Rectal smooth muscle tissue (tissue), 1 donor: ENCODE measurements around the gene UNC5B.

Source experiments
- H3K27ac ChIP-seq: one replicate; pipeline ENCODE4 v1.7.0; 2013; ENCODE audit warnings: low read depth, low read length, inconsistent platforms
- H3K27me3 ChIP-seq: one replicate; pipeline ENCODE4 v1.7.0; 2013; ENCODE audit warnings: low read length; ENCODE audit not compliant: control insufficient read depth, insufficient read depth
- H3K36me3 ChIP-seq: one replicate; pipeline ENCODE4 v1.7.0; 2013; ENCODE audit warnings: low read length; ENCODE audit not compliant: control insufficient read depth, insufficient read depth
- H3K4me1 ChIP-seq: one replicate; pipeline ENCODE4 v1.7.0; 2013; ENCODE audit warnings: low read length; ENCODE audit not compliant: control insufficient read depth, insufficient read depth
- H3K4me3 ChIP-seq: one replicate; pipeline ENCODE4 v1.7.0; 2013; ENCODE audit warnings: low read length
- H3K9ac ChIP-seq: one replicate; pipeline ENCODE4 v1.7.0; 2013; ENCODE audit warnings: low read length

Gene UNC5B

GRCh38 chr10:71191551-71192076, 20.8 kb upstream of the UNC5B start:
- no peaks in the 10 kb centered on the region for H3K27me3 ChIP-seq
- H3K4me1 ChIP-seq = no peaks in the 10 kb centered on the region
- H3K4me3 ChIP-seq = no peak overlapping the region
- H3K36me3 ChIP-seq = no peaks in the 10 kb centered on the region
- no peak overlapping the region for H3K9ac ChIP-seq
- no peak overlapping the region for H3K27ac ChIP-seq

GRCh38 chr10:71193516-71193915, 18.9 kb upstream of the UNC5B start:
- Histone ChIP-seq H3K27ac (no peak overlapping the region), H3K4me1 (no peaks in the 10 kb centered on the region), H3K36me3 (no peaks in the 10 kb centered on the region), H3K4me3 (no peak overlapping the region), H3K27me3 (no peaks in the 10 kb centered on the region), H3K9ac (no peak overlapping the region)

GRCh38 chr10:71197955-71198354, 14.4 kb upstream of the UNC5B start:
- Histone ChIP-seq H3K27me3 (no peaks in the 10 kb centered on the region), H3K4me1 (no peaks in the 10 kb centered on the region), H3K4me3 (no peak overlapping the region)

GRCh38 chr10:71201849-71202248, 10.5 kb upstream of the UNC5B start:
- no peaks in the 10 kb centered on the region for H3K4me1 ChIP-seq
- peaks cover 2% of the 10 kb centered on the region for H3K27me3 ChIP-seq
- no peak overlapping the region for H3K4me3 ChIP-seq
- no peaks in the 10 kb centered on the region for H3K36me3 ChIP-seq
- H3K27ac ChIP-seq = no peak overlapping the region
- no peak overlapping the region for H3K9ac ChIP-seq

More at GRCh38 chr10:71197955-71198354, 14.4 kb upstream of the UNC5B start:
- H3K27ac ChIP-seq = no peak overlapping the region
- no peaks in the 10 kb centered on the region for H3K36me3 ChIP-seq
- H3K9ac ChIP-seq = no peak overlapping the region

GRCh38 chr10:71202314-71202713, 10.1 kb upstream of the UNC5B start:
- no peaks in the 10 kb centered on the region for H3K4me1 ChIP-seq
- no peak overlapping the region for H3K4me3 ChIP-seq
- H3K36me3 ChIP-seq = no peaks in the 10 kb centered on the region
- H3K27ac ChIP-seq = no peak overlapping the region
- H3K27me3 ChIP-seq = peaks cover 2% of the 10 kb centered on the region
- H3K9ac ChIP-seq = no peak overlapping the region

GRCh38 chr10:71203124-71203523, 9.2 kb upstream of the UNC5B start:
- H3K9ac ChIP-seq = no peak overlapping the region

GRCh38 chr10:71203716-71204115, 8.7 kb upstream of the UNC5B start:
- Histone ChIP-seq H3K9ac (no peak overlapping the region), H3K27me3 (peaks cover 2% of the 10 kb centered on the region), H3K4me3 (no peak overlapping the region), H3K4me1 (no peaks in the 10 kb centered on the region), H3K36me3 (no peaks in the 10 kb centered on the region), H3K27ac (no peak overlapping the region)

More at GRCh38 chr10:71203124-71203523, 9.2 kb upstream of the UNC5B start:
- H3K36me3 ChIP-seq = no peaks in the 10 kb centered on the region
- peaks cover 2% of the 10 kb centered on the region for H3K27me3 ChIP-seq
- no peaks in the 10 kb centered on the region for H3K4me1 ChIP-seq
- H3K27ac ChIP-seq = no peak overlapping the region
- H3K4me3 ChIP-seq = no peak overlapping the region

GRCh38 chr10:71204746-71205145, 7.6 kb upstream of the UNC5B start:
- H3K27me3 ChIP-seq = peaks cover 4% of the 10 kb centered on the region
- H3K4me3 ChIP-seq = no peak overlapping the region
- no peak overlapping the region for H3K9ac ChIP-seq
- H3K27ac ChIP-seq = no peak overlapping the region
- no peaks in the 10 kb centered on the region for H3K36me3 ChIP-seq
- no peaks in the 10 kb centered on the region for H3K4me1 ChIP-seq

GRCh38 chr10:71205468-71205867, 6.9 kb upstream of the UNC5B start:
- Histone ChIP-seq H3K36me3 (no peaks in the 10 kb centered on the region), H3K27me3 (peaks cover 10% of the 10 kb centered on the region), H3K9ac (no peak overlapping the region), H3K4me3 (no peak overlapping the region), H3K4me1 (no peaks in the 10 kb centered on the region), H3K27ac (no peak overlapping the region)

GRCh38 chr10:71206911-71207310, 5.5 kb upstream of the UNC5B start:
- Histone ChIP-seq H3K36me3 (no peaks in the 10 kb centered on the region), H3K27me3 (peaks cover 21% of the 10 kb centered on the region), H3K4me3 (no peak overlapping the region), H3K27ac (no peak overlapping the region), H3K9ac (no peak overlapping the region), H3K4me1 (no peaks in the 10 kb centered on the region)

- no peak overlapping the region for H3K9ac ChIP-seq
- peaks cover 21% of the 10 kb centered on the region for H3K27me3 ChIP-seq
- H3K27ac ChIP-seq = no peak overlapping the region
Measured at GRCh38 chr10:71207578-71207977, 4.8 kb upstream of the UNC5B start.

GRCh38 chr10:71209352-71209715, 3.0 kb upstream of the UNC5B start:
- H3K27ac ChIP-seq = no peak overlapping the region
- peaks cover 4% of the 10 kb centered on the region for H3K4me1 ChIP-seq
- H3K9ac ChIP-seq = no peak overlapping the region
- no peak overlapping the region for H3K4me3 ChIP-seq
- no peaks in the 10 kb centered on the region for H3K36me3 ChIP-seq
- H3K27me3 ChIP-seq = peaks cover 21% of the 10 kb centered on the region

More at GRCh38 chr10:71207578-71207977, 4.8 kb upstream of the UNC5B start:
- H3K4me3 ChIP-seq = no peak overlapping the region
- H3K36me3 ChIP-seq = no peaks in the 10 kb centered on the region
- H3K4me1 ChIP-seq = no peaks in the 10 kb centered on the region

GRCh38 chr10:71209731-71210541, 2.4 kb upstream of the UNC5B start:
- no peak overlapping the region for H3K4me3 ChIP-seq
- H3K4me1 ChIP-seq = peaks cover 4% of the 10 kb centered on the region
- H3K27ac ChIP-seq = no peak overlapping the region
- H3K9ac ChIP-seq = no peak overlapping the region
- H3K36me3 ChIP-seq = no peaks in the 10 kb centered on the region
- peaks cover 19% of the 10 kb centered on the region for H3K27me3 ChIP-seq
